Prostate gland (tissue), 2 donors: Measurements from ENCODE around the gene LASP1. TPM values are rescaled to one million over a fixed set of nuclear protein-coding genes. Genes with fewer than 3 reads are reported as not detected.
"Not testable (repeated sequence)": the region's sequence is repeated elsewhere in the genome, so short reads cannot be mapped to it uniquely, and the experiment has no call there.

Experiments
- DNase-seq: peaks from one replicate; pipeline ENCODE4 v3.0.0-alpha.2; 2019; ENCODE audit warnings: low spot score
- H3K27ac ChIP-seq, 2 donors: fragments of 200-600 bp; sonication (generic); 2 replicates each; pipeline ENCODE4 v1.5.1; 2017 to 2019
- H3K27me3 ChIP-seq: fragments of 200-600 bp; sonication (generic); replicated peaks from 2 replicates; pipeline ENCODE4 v1.5.1; 2019; ENCODE audit not compliant: insufficient read depth
- H3K36me3 ChIP-seq, 2 donors: fragments of 200-600 bp; sonication (generic); 1 replicate in 1 of 2; 2 replicates in 1 of 2; pipeline versions ENCODE4 v1.5.1 to v1.8.1; 2017 to 2019
- H3K4me1 ChIP-seq: fragments of 200-600 bp; sonication (generic); replicated peaks from 2 replicates; pipeline ENCODE4 v1.5.1; 2019
- H3K4me3 ChIP-seq, 2 donors: fragments of 200-600 bp; sonication (generic); 2 replicates each; pipeline ENCODE4 v1.5.1; 2017 to 2019
- H3K9me3 ChIP-seq: fragments of 200-600 bp; sonication (generic); 2 replicates; pipeline ENCODE4 v1.5.1; 2017
- CTCF ChIP-seq, 4 experiments: fragments of 200-600 bp in 2 of 4; fragments of 450-650 bp in 2 of 4; sonication (generic) in 2 of 4; IDR thresholded peaks; 1 replicate in 3 of 4; 2 replicates in 1 of 4; pipeline ENCODE4 v1.5.1; 2016 to 2019; ENCODE audit warnings: antibody characterized with exemption in 4 of 4, mild to moderate bottlenecking in 2 of 4, moderate library complexity in 2 of 4
- POLR2A ChIP-seq: fragments of 450-650 bp; IDR thresholded peaks from one replicate; pipeline ENCODE4 v1.6.1; 2016; ENCODE audit warnings: antibody characterized with exemption, mild to moderate bottlenecking
- POLR2AphosphoS5 ChIP-seq: sonication (generic); formaldehyde crosslinking; IDR thresholded peaks from one replicate; pipeline ENCODE4 v1.6.1; 2017; ENCODE audit warnings: antibody characterized with exemption
- WGBS: methylation state at CpG from one replicate; pipeline ENCODE4 v1.1.5; 2018; 5-methylcytosine and 5-hydroxymethylcytosine counted together
- intact Hi-C: fragments of 100-400 bp; cut with DNase I; formaldehyde crosslinking; loops from one replicate; pipeline ENCODE4 v1.14.2; 2022
- total RNA-seq, 2 donors: library from RNA; depleted of rRNA; stranded (reverse); fragments of >200 nt; gene quantifications; one replicate each; pipeline ENCODE4 v1.1.0, GENCODE V29; 2016

Gene LASP1
- total RNA-seq, 2 donors from 2014 or later = 61.8 to 93.4 TPM

GRCh38 chr17:38907930-38908675, 38.2 kb downstream of the LASP1 start:
- H3K27ac ChIP-seq = peak overlapping the region; percentile 6 to 18
- TF ChIP-seq POLR2A = no peak
- no peak for TF ChIP-seq POLR2AphosphoS5
- no peak for TF ChIP-seq CTCF (IDR thresholded peaks at IDR 0.05)
- no peak for DNase-seq
- peaks cover 6% of the 10 kb centered on the region for H3K4me1 ChIP-seq
- no peaks in the 10 kb centered on the region for H3K9me3 ChIP-seq
- no peak overlapping the region for H3K4me3 ChIP-seq
- H3K27me3 ChIP-seq = no peaks in the 10 kb centered on the region
- H3K36me3 ChIP-seq = no peaks in the 10 kb centered on the region
- 49% methylated on average over 14 of the region's 15 CpGs for WGBS
- intact Hi-C loops = no loop called here

- peaks cover 6% of the 10 kb centered on the region for H3K4me1 ChIP-seq
- peak; percentile 15 for DNase-seq
- H3K9me3 ChIP-seq = no peaks in the 10 kb centered on the region
- no peaks in the 10 kb centered on the region for H3K36me3 ChIP-seq
- no peaks in the 10 kb centered on the region for H3K27me3 ChIP-seq
- TF ChIP-seq POLR2AphosphoS5 (peak; percentile 14), CTCF (IDR thresholded peaks at IDR 0.05) (no peak)
- H3K27ac ChIP-seq = peak overlapping the region; percentile 6 to 18
- WGBS = 19% methylated on average over 8 of the region's 8 CpGs
- H3K4me3 ChIP-seq = no peak overlapping the region
- intact Hi-C loops = no loop called here
Measured at GRCh38 chr17:38908676-38909181, 38.9 kb downstream of the LASP1 start.

GRCh38 chr17:38910325-38910724, 40.5 kb downstream of the LASP1 start:
- peaks cover 6% of the 10 kb centered on the region for H3K4me1 ChIP-seq
- 77% methylated on average over 5 of the region's 5 CpGs for WGBS

GRCh38 chr17:38911081-38911730, 41.3 kb downstream of the LASP1 start:
- H3K4me1 ChIP-seq = peaks cover 6% of the 10 kb centered on the region
- no peak for DNase-seq
- intact Hi-C loops = no loop called here
- H3K27me3 ChIP-seq = no peaks in the 10 kb centered on the region
- H3K27ac ChIP-seq = no peak overlapping the region
- H3K36me3 ChIP-seq = peaks cover 0 to 12% of the 10 kb centered on the region in 2 donors
- H3K9me3 ChIP-seq = no peaks in the 10 kb centered on the region
- TF ChIP-seq CTCF (IDR thresholded peaks at IDR 0.05) (no peak), POLR2A (no peak), POLR2AphosphoS5 (no peak)
- no peak overlapping the region for H3K4me3 ChIP-seq
- 89% methylated on average over 10 of the region's 10 CpGs for WGBS

More at GRCh38 chr17:38910325-38910724, 40.5 kb downstream of the LASP1 start:
- Histone ChIP-seq H3K36me3 (peaks cover 0 to 6% of the 10 kb centered on the region in 2 donors), H3K27ac (no peak overlapping the region), H3K27me3 (no peaks in the 10 kb centered on the region), H3K4me3 (no peak overlapping the region), H3K9me3 (no peaks in the 10 kb centered on the region)
- intact Hi-C loops = no loop called here
- no peak for DNase-seq
- TF ChIP-seq POLR2A (no peak), POLR2AphosphoS5 (no peak)

GRCh38 chr17:38911731-38912081, 41.8 kb downstream of the LASP1 start:
- WGBS = 98% methylated on average over 8 of the region's 8 CpGs
- H3K9me3 ChIP-seq, DNase-seq, H3K27me3 ChIP-seq, H3K27ac ChIP-seq, intact Hi-C loops, H3K4me1 ChIP-seq, H3K4me3 ChIP-seq: not testable (repeated sequence)
- H3K36me3 ChIP-seq = peaks cover 0 to 12% of the 10 kb centered on the region in 2 donors
